Tibial nerve (tissue), 3 donors: ENCODE data around the gene CACNA1B.

Experiments
- POLR2A ChIP-seq, 2 donors: fragments of 450-650 bp; IDR thresholded peaks; one replicate each; pipeline ENCODE4 v1.6.1; 2017; ENCODE audit warnings: antibody characterized with exemption in 2 of 2, mild to moderate bottlenecking in 2 of 2, moderate library complexity in 2 of 2
- TF ChIP-seq, protein P1 (sequence below), 5 experiments: fragments of 200-600 bp in 3 of 5; fragments of 450-650 bp in 2 of 5; sonication (generic) in 3 of 5; IDR thresholded peaks; one replicate each; pipeline ENCODE4 v1.5.1; 2016 to 2019; ENCODE audit warnings: antibody characterized with exemption in 5 of 5, mild to moderate bottlenecking in 3 of 5, moderate library complexity in 2 of 5

DNA sequence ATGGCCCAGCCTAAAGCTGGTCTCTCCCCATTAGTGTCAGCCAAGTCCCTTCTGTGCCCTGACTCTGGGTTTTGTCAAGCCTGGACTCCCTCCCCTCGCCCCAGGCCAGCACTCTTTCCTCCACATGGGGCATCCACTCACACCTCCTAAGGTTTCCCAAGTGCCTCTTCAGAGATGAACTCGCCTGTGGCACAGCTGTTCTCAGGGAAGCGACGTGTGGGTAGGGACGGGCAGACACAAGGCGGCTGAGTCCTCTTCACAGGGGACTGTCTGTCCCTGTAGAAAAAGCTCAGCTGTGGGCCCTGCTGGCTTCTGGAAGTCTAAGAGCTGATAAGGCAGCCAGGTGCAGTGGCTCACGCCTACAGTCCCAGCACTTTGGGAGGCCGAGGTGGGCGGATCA lies 78.5 kb downstream of the CACNA1B start:
- no peak for TF ChIP-seq POLR2A (IDR thresholded peaks at IDR 0.05)
- TF ChIP-seq, protein P1, sequence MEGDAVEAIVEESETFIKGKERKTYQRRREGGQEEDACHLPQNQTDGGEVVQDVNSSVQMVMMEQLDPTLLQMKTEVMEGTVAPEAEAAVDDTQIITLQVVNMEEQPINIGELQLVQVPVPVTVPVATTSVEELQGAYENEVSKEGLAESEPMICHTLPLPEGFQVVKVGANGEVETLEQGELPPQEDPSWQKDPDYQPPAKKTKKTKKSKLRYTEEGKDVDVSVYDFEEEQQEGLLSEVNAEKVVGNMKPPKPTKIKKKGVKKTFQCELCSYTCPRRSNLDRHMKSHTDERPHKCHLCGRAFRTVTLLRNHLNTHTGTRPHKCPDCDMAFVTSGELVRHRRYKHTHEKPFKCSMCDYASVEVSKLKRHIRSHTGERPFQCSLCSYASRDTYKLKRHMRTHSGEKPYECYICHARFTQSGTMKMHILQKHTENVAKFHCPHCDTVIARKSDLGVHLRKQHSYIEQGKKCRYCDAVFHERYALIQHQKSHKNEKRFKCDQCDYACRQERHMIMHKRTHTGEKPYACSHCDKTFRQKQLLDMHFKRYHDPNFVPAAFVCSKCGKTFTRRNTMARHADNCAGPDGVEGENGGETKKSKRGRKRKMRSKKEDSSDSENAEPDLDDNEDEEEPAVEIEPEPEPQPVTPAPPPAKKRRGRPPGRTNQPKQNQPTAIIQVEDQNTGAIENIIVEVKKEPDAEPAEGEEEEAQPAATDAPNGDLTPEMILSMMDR (IDR thresholded peaks at IDR 0.05), result no peak
